Neural cell (in vitro differentiated cells): ENCODE data around the gene ATP2C1.

ENCODE experiments used
- EP300 ChIP-seq: fragments of 450-650 bp; conservative IDR thresholded peaks from 2 replicates; pipeline ENCODE4 v1.6.1; 2014; ENCODE audit warnings: antibody characterized with exemption, mild to moderate bottlenecking, moderate library complexity; ENCODE audit not compliant: poor library complexity, severe bottlenecking
- EZH2 ChIP-seq: fragments of 200-600, 300-800 bp; shearing (Covaris generic), sonication (generic); IDR thresholded peaks from 2 replicates; pipeline ENCODE4 v1.6.1; 2014; ENCODE audit warnings: antibody characterized with exemption, low read length, borderline replicate concordance, mild to moderate bottlenecking; ENCODE audit not compliant: insufficient read depth, poor library complexity, severe bottlenecking
- MXI1 ChIP-seq: fragments of 450-650 bp; conservative IDR thresholded peaks from 2 replicates; pipeline ENCODE4 v1.6.1; 2014; ENCODE audit warnings: antibody characterized with exemption, mild to moderate bottlenecking; ENCODE audit not compliant: poor library complexity, severe bottlenecking
- POLR2AphosphoS5 ChIP-seq: IDR thresholded peaks from 2 replicates; pipeline ENCODE4 v1.6.1; 2012
- TF ChIP-seq, protein P1 (sequence below): fragments of 450-650 bp; IDR thresholded peaks from 2 replicates; pipeline ENCODE4 v1.5.1; 2014; ENCODE audit warnings: antibody characterized with exemption, mild to moderate bottlenecking, moderate library complexity; ENCODE audit not compliant: poor library complexity, severe bottlenecking
- TF ChIP-seq, protein P2 (sequence below): IDR thresholded peaks from 2 replicates; pipeline ENCODE4 v1.6.1; 2012; ENCODE audit warnings: borderline replicate concordance

DNA sequence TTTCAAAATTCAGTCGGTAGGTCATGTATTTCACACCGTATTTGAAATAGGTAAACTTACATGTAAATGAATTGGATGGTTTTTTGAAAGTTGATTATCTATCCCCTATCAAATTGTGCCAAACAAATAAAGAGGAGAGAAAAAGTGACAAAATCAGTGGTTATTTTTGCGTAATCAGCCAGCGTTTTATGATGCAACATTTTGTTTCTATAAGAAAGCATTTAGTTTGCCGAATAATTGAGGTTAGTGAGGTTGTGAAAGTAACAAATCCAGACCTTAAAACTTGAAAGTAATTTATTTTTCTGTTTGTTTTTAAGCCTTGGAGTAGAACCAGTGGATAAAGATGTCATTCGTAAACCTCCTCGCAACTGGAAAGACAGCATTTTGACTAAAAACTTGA, 103.4 kb downstream of the ATP2C1 start:
- TF ChIP-seq, protein P1, sequence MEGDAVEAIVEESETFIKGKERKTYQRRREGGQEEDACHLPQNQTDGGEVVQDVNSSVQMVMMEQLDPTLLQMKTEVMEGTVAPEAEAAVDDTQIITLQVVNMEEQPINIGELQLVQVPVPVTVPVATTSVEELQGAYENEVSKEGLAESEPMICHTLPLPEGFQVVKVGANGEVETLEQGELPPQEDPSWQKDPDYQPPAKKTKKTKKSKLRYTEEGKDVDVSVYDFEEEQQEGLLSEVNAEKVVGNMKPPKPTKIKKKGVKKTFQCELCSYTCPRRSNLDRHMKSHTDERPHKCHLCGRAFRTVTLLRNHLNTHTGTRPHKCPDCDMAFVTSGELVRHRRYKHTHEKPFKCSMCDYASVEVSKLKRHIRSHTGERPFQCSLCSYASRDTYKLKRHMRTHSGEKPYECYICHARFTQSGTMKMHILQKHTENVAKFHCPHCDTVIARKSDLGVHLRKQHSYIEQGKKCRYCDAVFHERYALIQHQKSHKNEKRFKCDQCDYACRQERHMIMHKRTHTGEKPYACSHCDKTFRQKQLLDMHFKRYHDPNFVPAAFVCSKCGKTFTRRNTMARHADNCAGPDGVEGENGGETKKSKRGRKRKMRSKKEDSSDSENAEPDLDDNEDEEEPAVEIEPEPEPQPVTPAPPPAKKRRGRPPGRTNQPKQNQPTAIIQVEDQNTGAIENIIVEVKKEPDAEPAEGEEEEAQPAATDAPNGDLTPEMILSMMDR, result no peak
- TF ChIP-seq, protein P2, sequence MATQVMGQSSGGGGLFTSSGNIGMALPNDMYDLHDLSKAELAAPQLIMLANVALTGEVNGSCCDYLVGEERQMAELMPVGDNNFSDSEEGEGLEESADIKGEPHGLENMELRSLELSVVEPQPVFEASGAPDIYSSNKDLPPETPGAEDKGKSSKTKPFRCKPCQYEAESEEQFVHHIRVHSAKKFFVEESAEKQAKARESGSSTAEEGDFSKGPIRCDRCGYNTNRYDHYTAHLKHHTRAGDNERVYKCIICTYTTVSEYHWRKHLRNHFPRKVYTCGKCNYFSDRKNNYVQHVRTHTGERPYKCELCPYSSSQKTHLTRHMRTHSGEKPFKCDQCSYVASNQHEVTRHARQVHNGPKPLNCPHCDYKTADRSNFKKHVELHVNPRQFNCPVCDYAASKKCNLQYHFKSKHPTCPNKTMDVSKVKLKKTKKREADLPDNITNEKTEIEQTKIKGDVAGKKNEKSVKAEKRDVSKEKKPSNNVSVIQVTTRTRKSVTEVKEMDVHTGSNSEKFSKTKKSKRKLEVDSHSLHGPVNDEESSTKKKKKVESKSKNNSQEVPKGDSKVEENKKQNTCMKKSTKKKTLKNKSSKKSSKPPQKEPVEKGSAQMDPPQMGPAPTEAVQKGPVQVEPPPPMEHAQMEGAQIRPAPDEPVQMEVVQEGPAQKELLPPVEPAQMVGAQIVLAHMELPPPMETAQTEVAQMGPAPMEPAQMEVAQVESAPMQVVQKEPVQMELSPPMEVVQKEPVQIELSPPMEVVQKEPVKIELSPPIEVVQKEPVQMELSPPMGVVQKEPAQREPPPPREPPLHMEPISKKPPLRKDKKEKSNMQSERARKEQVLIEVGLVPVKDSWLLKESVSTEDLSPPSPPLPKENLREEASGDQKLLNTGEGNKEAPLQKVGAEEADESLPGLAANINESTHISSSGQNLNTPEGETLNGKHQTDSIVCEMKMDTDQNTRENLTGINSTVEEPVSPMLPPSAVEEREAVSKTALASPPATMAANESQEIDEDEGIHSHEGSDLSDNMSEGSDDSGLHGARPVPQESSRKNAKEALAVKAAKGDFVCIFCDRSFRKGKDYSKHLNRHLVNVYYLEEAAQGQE, result no peak
- TF ChIP-seq EZH2 (no peak), EP300 (no peak), MXI1 (no peak), POLR2AphosphoS5 (no peak)
